GM12878 (cell line): ENCODE data around the gene ASGR2. TPM values are rescaled to one million over a fixed set of nuclear protein-coding genes. Genes with fewer than 3 reads are reported as not detected.

Experiments used
- EGR1 ChIP-seq, 2 experiments: IDR thresholded peaks; 1 replicate in 1 of 2; 2 replicates in 1 of 2; pipeline ENCODE4 v1.6.1; 2011 to 2012; ENCODE audit warnings: low read depth in 2 of 2, low read length in 2 of 2, borderline replicate concordance in 1 of 2, mild to moderate bottlenecking in 1 of 2, moderate library complexity in 1 of 2
- FOXM1 ChIP-seq: IDR thresholded peaks from 2 replicates; pipeline ENCODE4 v1.6.1; 2012; ENCODE audit warnings: low read depth, mild to moderate bottlenecking, inconsistent platforms, low read length, moderate library complexity
- LARP7 ChIP-seq: fragments of 450-650 bp; IDR thresholded peaks from 2 replicates; pipeline ENCODE4 v1.6.1; 2017; ENCODE audit warnings: mild to moderate bottlenecking
- MEF2A ChIP-seq: IDR thresholded peaks from 2 replicates; pipeline ENCODE4 v1.6.1; 2011; ENCODE audit warnings: low read depth, mild to moderate bottlenecking, low read length, moderate library complexity; ENCODE audit not compliant: insufficient read depth
- MYC ChIP-seq: IDR thresholded peaks from 2 replicates; pipeline ENCODE4 v1.6.1; 2011; ENCODE audit warnings: mild to moderate bottlenecking, low read length, moderate library complexity, inconsistent platforms; ENCODE audit not compliant: insufficient read depth, insufficient replicate concordance, insufficient read length, severe bottlenecking
- NFXL1 ChIP-seq: fragments of 450-650 bp; IDR thresholded peaks from 2 replicates; pipeline ENCODE4 v1.6.1; 2017; ENCODE audit warnings: antibody characterized with exemption, mild to moderate bottlenecking, borderline replicate concordance
- NFYB ChIP-seq: IDR thresholded peaks from 2 replicates; pipeline ENCODE4 v1.6.1; 2011; ENCODE audit warnings: low read depth, mild to moderate bottlenecking, low read length, improper control_type of control experiment, moderate library complexity; ENCODE audit not compliant: insufficient read depth
- NR2F1 ChIP-seq: fragments of 450-650 bp; conservative IDR thresholded peaks from 2 replicates; pipeline ENCODE4 v1.6.1; 2017; ENCODE audit warnings: mild to moderate bottlenecking
- POLR2AphosphoS5 ChIP-seq: IDR thresholded peaks from 2 replicates; pipeline ENCODE4 v1.6.1; 2011; ENCODE audit warnings: mild to moderate bottlenecking, low read length, inconsistent platforms
- RB1 ChIP-seq: fragments of 450-650 bp; formaldehyde crosslinking; IDR thresholded peaks from 2 replicates; pipeline ENCODE4 v1.6.1; 2017; ENCODE audit warnings: mild to moderate bottlenecking, borderline replicate concordance
- SMC3 ChIP-seq: IDR thresholded peaks from 2 replicates; pipeline ENCODE4 v1.6.1; 2011; ENCODE audit warnings: low read length, improper control_type of control experiment, borderline replicate concordance
- SP1 ChIP-seq: IDR thresholded peaks from one replicate; pipeline ENCODE4 v1.6.1; 2011; ENCODE audit warnings: low read depth, low read length
- SREBF2 ChIP-seq: IDR thresholded peaks from 2 replicates; pipeline ENCODE4 v1.6.1; 2012; ENCODE audit warnings: mild to moderate bottlenecking, low read length
- SUZ12 ChIP-seq: fragments of 200-600 bp; sonication (generic); IDR thresholded peaks from one replicate; pipeline ENCODE4 v1.6.1; 2018; ENCODE audit warnings: antibody characterized with exemption, mild to moderate bottlenecking; ENCODE audit not compliant: unreplicated experiment
- TCF7 ChIP-seq: IDR thresholded peaks from 2 replicates; pipeline ENCODE4 v1.6.1; 2014; ENCODE audit warnings: antibody characterized with exemption, borderline replicate concordance
- WRNIP1 ChIP-seq: IDR thresholded peaks from 2 replicates; pipeline ENCODE4 v1.6.1; 2011; ENCODE audit warnings: low read depth, low read length, improper control_type of control experiment, borderline replicate concordance
- polyA plus RNA-seq, 11 experiments: library from polyadenylated mRNA; depleted of rRNA in 4 of 11; unstranded in 6 of 11; stranded (reverse) in 5 of 11; fragments of >200 nt; fragmentation: Nextera tagmentation in 4 of 11; fragmentation: Illumina TruSeq in 1 of 11; extraction: Ambion mirVana in 4 of 11; extraction: Trizol in 1 of 11; gene quantifications; 1 replicate in 1 of 11; 2 replicates in 10 of 11; pipeline versions ENCODE4 v1.2.1 to v1.2.3, GENCODE V29; 2011 to 2016; ENCODE audit warnings: inconsistent platforms in 2 of 11, missing spikeins in 2 of 11, low read depth in 1 of 11
- total RNA-seq, 4 experiments: library from RNA; depleted of rRNA in 3 of 4; stranded (reverse); fragments of >200 nt in 3 of 4; fragmentation: Illumina TruSeq in 1 of 4; extraction: Trizol in 1 of 4; gene quantifications; 2 replicates each; pipeline versions ENCODE4 v1.2.1 to v1.2.3, GENCODE V29; 2013 to 2021
- TF ChIP-seq, protein P1 (sequence below): IDR thresholded peaks from 2 replicates; pipeline ENCODE4 v1.6.1; 2011; ENCODE audit warnings: low read depth, mild to moderate bottlenecking, low read length, moderate library complexity, borderline replicate concordance; ENCODE audit errors: extremely low read depth
- TF ChIP-seq, protein P2 (sequence below): IDR thresholded peaks from 2 replicates; pipeline ENCODE4 v1.6.1; 2011; ENCODE audit warnings: mild to moderate bottlenecking, low read depth, low read length, moderate library complexity; ENCODE audit not compliant: insufficient replicate concordance
- TF ChIP-seq, protein P3 (sequence below): IDR thresholded peaks from 2 replicates; pipeline ENCODE4 v1.6.1; 2012; ENCODE audit warnings: low read depth, low read length, improper control_type of control experiment
- TF ChIP-seq, protein P4 (sequence below): fragments of 450-650 bp; IDR thresholded peaks from 2 replicates; pipeline ENCODE4 v1.6.1; 2016; ENCODE audit warnings: mild to moderate bottlenecking
- TF ChIP-seq, protein P5 (sequence below): fragments of 450-650 bp; conservative IDR thresholded peaks from 2 replicates; pipeline ENCODE4 v1.6.1; 2017; ENCODE audit warnings: mild to moderate bottlenecking, moderate library complexity
- TF ChIP-seq, protein P6 (sequence below), 3 experiments: IDR thresholded peaks in 2 of 3; conservative IDR thresholded peaks in 1 of 3; 2 replicates each; pipeline ENCODE4 v1.5.1; 2011; ENCODE audit warnings: low read depth in 3 of 3, low read length in 3 of 3, mild to moderate bottlenecking in 3 of 3, control low read depth in 2 of 3, moderate library complexity in 2 of 3, inconsistent platforms in 1 of 3, mixed read lengths in 1 of 3; ENCODE audit not compliant: control insufficient read depth in 2 of 3, insufficient read depth in 1 of 3; ENCODE audit errors: extremely low read depth in 1 of 3

The ASGR2 gene
- total and polyA plus RNA-seq, 10 of the 15 experiments (the other 5 are each of a cell fraction or from before 2014, with no cell fraction given), result not detected

DNA sequence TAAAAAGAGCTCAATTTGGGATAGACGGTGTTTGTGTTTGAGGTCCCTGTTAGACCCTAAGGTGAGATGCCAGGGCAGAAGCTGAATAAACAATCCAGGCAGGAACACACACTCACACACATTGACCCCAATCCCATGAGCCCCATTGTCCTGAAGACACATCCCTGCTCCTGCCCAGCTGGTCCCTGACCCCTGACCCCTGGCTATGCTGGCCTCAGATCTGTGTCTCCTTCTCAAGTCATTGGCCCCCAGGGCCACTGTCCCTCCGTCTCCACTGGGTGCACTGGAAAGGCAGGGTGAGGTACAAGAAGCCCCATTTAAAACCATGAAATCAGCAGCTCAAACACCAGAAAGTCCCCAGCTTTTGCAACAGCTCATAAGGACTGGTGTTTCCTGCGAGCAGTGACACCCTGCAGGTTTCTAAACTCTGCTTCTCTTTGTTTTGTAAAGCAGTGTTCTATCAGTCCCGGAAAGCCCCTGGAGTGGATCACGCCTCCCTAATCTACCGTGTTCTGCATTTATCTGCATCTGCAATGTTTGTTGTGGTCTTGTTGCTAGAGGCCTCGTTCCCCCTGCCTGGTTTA is 18.0 kb upstream of the ASGR2 start (continued):
- TF ChIP-seq, protein P1, sequence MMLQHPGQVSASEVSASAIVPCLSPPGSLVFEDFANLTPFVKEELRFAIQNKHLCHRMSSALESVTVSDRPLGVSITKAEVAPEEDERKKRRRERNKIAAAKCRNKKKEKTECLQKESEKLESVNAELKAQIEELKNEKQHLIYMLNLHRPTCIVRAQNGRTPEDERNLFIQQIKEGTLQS, result no peak
- TF ChIP-seq NFXL1 (no peak), POLR2AphosphoS5 (peak; percentile 90), FOXM1 (peak; percentile 47; the same call in 1 of the 2 replicates), EGR1 (IDR thresholded peaks at IDR 0.05; ENCODE audit: borderline replicate concordance in 1 of 2, low read depth in 2 of 2, low read length in 2 of 2) (no peak), SP1 (no peak), MEF2A (0 out of 2 replicates have a peak, but pooled peaks have one; percentile 16), TCF7 (no peak), SREBF2 (no peak), NR2F1 (peak; percentile 93), LARP7 (no peak), NFYB (no peak), RB1 (peak; percentile 53; the same call in 1 of the 2 replicates), MYC (no peak), SUZ12 (no peak), WRNIP1 (0 out of 2 replicates have a peak, but pooled peaks have one; percentile 41), SMC3 (0 out of 2 replicates have a peak, but pooled peaks have one; percentile 21)
- TF ChIP-seq, protein P2, sequence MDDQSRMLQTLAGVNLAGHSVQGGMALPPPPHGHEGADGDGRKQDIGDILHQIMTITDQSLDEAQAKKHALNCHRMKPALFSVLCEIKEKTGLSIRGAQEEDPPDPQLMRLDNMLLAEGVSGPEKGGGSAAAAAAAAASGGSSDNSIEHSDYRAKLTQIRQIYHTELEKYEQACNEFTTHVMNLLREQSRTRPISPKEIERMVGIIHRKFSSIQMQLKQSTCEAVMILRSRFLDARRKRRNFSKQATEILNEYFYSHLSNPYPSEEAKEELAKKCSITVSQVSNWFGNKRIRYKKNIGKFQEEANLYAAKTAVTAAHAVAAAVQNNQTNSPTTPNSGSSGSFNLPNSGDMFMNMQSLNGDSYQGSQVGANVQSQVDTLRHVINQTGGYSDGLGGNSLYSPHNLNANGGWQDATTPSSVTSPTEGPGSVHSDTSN, result no peak
- TF ChIP-seq, protein P3, sequence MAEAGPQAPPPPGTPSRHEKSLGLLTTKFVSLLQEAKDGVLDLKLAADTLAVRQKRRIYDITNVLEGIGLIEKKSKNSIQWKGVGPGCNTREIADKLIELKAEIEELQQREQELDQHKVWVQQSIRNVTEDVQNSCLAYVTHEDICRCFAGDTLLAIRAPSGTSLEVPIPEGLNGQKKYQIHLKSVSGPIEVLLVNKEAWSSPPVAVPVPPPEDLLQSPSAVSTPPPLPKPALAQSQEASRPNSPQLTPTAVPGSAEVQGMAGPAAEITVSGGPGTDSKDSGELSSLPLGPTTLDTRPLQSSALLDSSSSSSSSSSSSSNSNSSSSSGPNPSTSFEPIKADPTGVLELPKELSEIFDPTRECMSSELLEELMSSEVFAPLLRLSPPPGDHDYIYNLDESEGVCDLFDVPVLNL, result no peak
- TF ChIP-seq, protein P4, sequence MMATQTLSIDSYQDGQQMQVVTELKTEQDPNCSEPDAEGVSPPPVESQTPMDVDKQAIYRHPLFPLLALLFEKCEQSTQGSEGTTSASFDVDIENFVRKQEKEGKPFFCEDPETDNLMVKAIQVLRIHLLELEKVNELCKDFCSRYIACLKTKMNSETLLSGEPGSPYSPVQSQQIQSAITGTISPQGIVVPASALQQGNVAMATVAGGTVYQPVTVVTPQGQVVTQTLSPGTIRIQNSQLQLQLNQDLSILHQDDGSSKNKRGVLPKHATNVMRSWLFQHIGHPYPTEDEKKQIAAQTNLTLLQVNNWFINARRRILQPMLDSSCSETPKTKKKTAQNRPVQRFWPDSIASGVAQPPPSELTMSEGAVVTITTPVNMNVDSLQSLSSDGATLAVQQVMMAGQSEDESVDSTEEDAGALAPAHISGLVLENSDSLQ, result 0 out of 2 replicates have a peak, but pooled peaks have one; percentile 12
- TF ChIP-seq, protein P5, sequence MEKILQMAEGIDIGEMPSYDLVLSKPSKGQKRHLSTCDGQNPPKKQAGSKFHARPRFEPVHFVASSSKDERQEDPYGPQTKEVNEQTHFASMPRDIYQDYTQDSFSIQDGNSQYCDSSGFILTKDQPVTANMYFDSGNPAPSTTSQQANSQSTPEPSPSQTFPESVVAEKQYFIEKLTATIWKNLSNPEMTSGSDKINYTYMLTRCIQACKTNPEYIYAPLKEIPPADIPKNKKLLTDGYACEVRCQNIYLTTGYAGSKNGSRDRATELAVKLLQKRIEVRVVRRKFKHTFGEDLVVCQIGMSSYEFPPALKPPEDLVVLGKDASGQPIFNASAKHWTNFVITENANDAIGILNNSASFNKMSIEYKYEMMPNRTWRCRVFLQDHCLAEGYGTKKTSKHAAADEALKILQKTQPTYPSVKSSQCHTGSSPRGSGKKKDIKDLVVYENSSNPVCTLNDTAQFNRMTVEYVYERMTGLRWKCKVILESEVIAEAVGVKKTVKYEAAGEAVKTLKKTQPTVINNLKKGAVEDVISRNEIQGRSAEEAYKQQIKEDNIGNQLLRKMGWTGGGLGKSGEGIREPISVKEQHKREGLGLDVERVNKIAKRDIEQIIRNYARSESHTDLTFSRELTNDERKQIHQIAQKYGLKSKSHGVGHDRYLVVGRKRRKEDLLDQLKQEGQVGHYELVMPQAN, result no peak
- TF ChIP-seq, protein P6, sequence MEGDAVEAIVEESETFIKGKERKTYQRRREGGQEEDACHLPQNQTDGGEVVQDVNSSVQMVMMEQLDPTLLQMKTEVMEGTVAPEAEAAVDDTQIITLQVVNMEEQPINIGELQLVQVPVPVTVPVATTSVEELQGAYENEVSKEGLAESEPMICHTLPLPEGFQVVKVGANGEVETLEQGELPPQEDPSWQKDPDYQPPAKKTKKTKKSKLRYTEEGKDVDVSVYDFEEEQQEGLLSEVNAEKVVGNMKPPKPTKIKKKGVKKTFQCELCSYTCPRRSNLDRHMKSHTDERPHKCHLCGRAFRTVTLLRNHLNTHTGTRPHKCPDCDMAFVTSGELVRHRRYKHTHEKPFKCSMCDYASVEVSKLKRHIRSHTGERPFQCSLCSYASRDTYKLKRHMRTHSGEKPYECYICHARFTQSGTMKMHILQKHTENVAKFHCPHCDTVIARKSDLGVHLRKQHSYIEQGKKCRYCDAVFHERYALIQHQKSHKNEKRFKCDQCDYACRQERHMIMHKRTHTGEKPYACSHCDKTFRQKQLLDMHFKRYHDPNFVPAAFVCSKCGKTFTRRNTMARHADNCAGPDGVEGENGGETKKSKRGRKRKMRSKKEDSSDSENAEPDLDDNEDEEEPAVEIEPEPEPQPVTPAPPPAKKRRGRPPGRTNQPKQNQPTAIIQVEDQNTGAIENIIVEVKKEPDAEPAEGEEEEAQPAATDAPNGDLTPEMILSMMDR (IDR thresholded peaks at IDR 0.05 in 2 of 3, conservative IDR thresholded peaks at IDR 0.05 in 1 of 3; ENCODE audit: control insufficient read depth in 2 of 3, extremely low read depth in 1 of 3, insufficient read depth in 1 of 3, low read depth in 3 of 3, low read length in 3 of 3), result peak in 1 of 3 experiments; percentile 2; a peak in 2 of 6 replicates
